DOHH2 (cell line): Measurements from ENCODE around the gene PAPPA2.

ENCODE experiments used
- EZH2phosphoT487 ChIP-seq: fragments of 200-600 bp; sonication (generic); IDR thresholded peaks from 2 replicates; pipeline ENCODE4 v1.6.1; 2017; ENCODE audit warnings: borderline replicate concordance, mild to moderate bottlenecking, antibody characterized with exemption, low read length, moderate library complexity, mixed read lengths
- TF ChIP-seq, protein P1 (sequence below): fragments of 200-600 bp; sonication (generic); IDR thresholded peaks from one replicate; pipeline ENCODE4 v1.5.1; 2014; ENCODE audit warnings: antibody characterized with exemption, mild to moderate bottlenecking, low read depth, low read length; ENCODE audit not compliant: poor library complexity, severe bottlenecking

DNA sequence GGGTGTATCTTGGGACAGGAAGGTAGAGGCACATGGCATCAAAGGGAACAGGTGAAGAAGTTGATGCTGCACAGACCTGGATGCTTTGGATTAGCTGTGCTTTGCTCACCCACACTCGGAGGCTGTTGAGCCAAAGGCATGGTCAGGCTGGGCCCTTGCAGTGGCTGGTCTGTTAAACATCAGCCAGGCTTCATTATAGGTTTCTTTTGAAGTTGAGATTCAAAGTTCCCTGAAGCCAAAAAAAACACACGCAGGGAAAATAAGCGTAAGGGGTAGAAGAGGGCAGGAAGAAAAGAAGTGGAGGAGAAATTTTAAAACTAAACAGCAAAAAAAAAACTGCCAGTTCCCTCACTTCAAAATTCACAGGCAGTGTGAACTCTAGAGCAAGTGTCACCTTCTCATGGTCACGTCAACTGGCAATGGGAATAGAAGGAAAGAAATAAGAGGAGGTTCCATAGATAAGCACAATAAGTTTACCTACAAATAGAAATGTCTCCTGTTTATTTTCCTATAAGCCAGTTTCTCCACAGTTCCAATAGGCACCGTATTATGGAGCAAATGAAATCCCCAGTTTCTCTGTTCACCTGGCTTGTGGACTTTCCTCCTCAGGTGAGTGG lies 139.5 kb downstream of the PAPPA2 start:
- TF ChIP-seq, protein P1, sequence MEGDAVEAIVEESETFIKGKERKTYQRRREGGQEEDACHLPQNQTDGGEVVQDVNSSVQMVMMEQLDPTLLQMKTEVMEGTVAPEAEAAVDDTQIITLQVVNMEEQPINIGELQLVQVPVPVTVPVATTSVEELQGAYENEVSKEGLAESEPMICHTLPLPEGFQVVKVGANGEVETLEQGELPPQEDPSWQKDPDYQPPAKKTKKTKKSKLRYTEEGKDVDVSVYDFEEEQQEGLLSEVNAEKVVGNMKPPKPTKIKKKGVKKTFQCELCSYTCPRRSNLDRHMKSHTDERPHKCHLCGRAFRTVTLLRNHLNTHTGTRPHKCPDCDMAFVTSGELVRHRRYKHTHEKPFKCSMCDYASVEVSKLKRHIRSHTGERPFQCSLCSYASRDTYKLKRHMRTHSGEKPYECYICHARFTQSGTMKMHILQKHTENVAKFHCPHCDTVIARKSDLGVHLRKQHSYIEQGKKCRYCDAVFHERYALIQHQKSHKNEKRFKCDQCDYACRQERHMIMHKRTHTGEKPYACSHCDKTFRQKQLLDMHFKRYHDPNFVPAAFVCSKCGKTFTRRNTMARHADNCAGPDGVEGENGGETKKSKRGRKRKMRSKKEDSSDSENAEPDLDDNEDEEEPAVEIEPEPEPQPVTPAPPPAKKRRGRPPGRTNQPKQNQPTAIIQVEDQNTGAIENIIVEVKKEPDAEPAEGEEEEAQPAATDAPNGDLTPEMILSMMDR: no peak
- no peak for TF ChIP-seq EZH2phosphoT487
